CD14-positive monocyte (primary cell): Measurements from ENCODE around the gene KRTAP4-4. TPM values are rescaled to one million over a fixed set of nuclear protein-coding genes. Genes with fewer than 3 reads are reported as not detected.

Experiments
- DNase-seq, 3 donors: peaks; one replicate each; pipeline ENCODE4 v3.0.0-alpha.2; 2011 to 2022
- H2AFZ ChIP-seq: 2 replicates; pipeline ENCODE4 v1.6.0; 2012; ENCODE audit warnings: mild to moderate bottlenecking, low read depth, low read length, inconsistent platforms; ENCODE audit not compliant: insufficient read depth, poor library complexity, severe bottlenecking
- H3K27ac ChIP-seq, 2 donors: 1 replicate in 1 of 2; 2 replicates in 1 of 2; pipeline ENCODE4 v1.5.1; 2012 to 2013; ENCODE audit warnings: low read length in 2 of 2, control low read depth in 1 of 2, inconsistent platforms in 1 of 2, low read depth in 1 of 2, mild to moderate bottlenecking in 1 of 2
- H3K27me3 ChIP-seq, 2 donors: one replicate each; pipeline versions ENCODE4 v1.6.0 to v1.6.1; 2011 to 2013; ENCODE audit warnings: low read length in 2 of 2; ENCODE audit not compliant: control insufficient read depth in 2 of 2, insufficient read depth in 2 of 2
- H3K36me3 ChIP-seq, 2 donors: replicated peaks in 1 of 2; 1 replicate in 1 of 2; 2 replicates in 1 of 2; pipeline versions ENCODE4 v1.5.1 to v1.6.1; 2012 to 2013; ENCODE audit warnings: low read length in 2 of 2, control low read depth in 1 of 2, inconsistent platforms in 1 of 2, mild to moderate bottlenecking in 1 of 2; ENCODE audit not compliant: insufficient read depth in 2 of 2, control insufficient read depth in 1 of 2
- H3K4me1 ChIP-seq, 2 donors: 1 replicate in 1 of 2; 2 replicates in 1 of 2; pipeline versions ENCODE4 v1.5.1 to v1.6.1; 2012 to 2013; ENCODE audit warnings: low read length in 2 of 2, control low read depth in 1 of 2, inconsistent platforms in 1 of 2, mild to moderate bottlenecking in 1 of 2, moderate library complexity in 1 of 2; ENCODE audit not compliant: insufficient read depth in 2 of 2, control insufficient read depth in 1 of 2
- H3K4me2 ChIP-seq: replicated peaks from 2 replicates; pipeline ENCODE3; 2012; ENCODE audit warnings: low read length, moderate library complexity, mild to moderate bottlenecking; ENCODE audit not compliant: poor library complexity, severe bottlenecking; ENCODE audit errors: extremely low read depth
- H3K4me3 ChIP-seq, 3 experiments: fragments of 200-600 bp in 1 of 3; sonication (generic) in 1 of 3; replicated peaks in 1 of 3; 1 replicate in 2 of 3; 2 replicates in 1 of 3; pipeline ENCODE4 v1.5.1; 2011 to 2013; ENCODE audit warnings: low read length in 3 of 3, mild to moderate bottlenecking in 3 of 3, control low read depth in 2 of 3, low read depth in 2 of 3, inconsistent platforms in 1 of 3, moderate library complexity in 1 of 3
- H3K79me2 ChIP-seq: 2 replicates; pipeline ENCODE4 v1.6.0; 2012; ENCODE audit warnings: mild to moderate bottlenecking, control low read depth, inconsistent platforms, low read length, moderate library complexity; ENCODE audit not compliant: insufficient read depth
- H3K9ac ChIP-seq: 2 replicates; pipeline ENCODE4 v1.6.0; 2017; ENCODE audit warnings: low read length, mild to moderate bottlenecking; ENCODE audit not compliant: insufficient read depth, poor library complexity, severe bottlenecking
- H3K9me3 ChIP-seq, 2 donors: replicated peaks in 1 of 2; 1 replicate in 1 of 2; 2 replicates in 1 of 2; pipeline versions ENCODE4 v1.5.1 to v1.6.1; 2012 to 2013; ENCODE audit warnings: low read length in 2 of 2, control low read depth in 1 of 2; ENCODE audit not compliant: control insufficient read depth in 1 of 2, insufficient read depth in 1 of 2
- H4K20me1 ChIP-seq: 2 replicates; pipeline ENCODE4 v1.6.0; 2012; ENCODE audit warnings: mild to moderate bottlenecking, low read length, control low read depth, moderate library complexity; ENCODE audit not compliant: insufficient read depth
- H3K27ac Mint-ChIP-seq, 7 donors: one replicate each; pipeline ENCODE4 v1.8.0; 2020; ENCODE audit warnings: mild to moderate bottlenecking in 7 of 7, mixed read lengths in 7 of 7, moderate library complexity in 6 of 7, inconsistent platforms in 2 of 7
- H3K27me3 Mint-ChIP-seq, 3 donors: one replicate each; pipeline ENCODE4 v1.8.0; 2021 to 2022; ENCODE audit warnings: low read depth in 3 of 3, mild to moderate bottlenecking in 3 of 3, mixed read lengths in 3 of 3, moderate library complexity in 3 of 3, inconsistent platforms in 1 of 3
- H3K36me3 Mint-ChIP-seq, 2 donors: one replicate each; pipeline ENCODE4 v1.8.0; 2020; ENCODE audit warnings: mixed read lengths in 2 of 2, inconsistent platforms in 1 of 2, mild to moderate bottlenecking in 1 of 2
- H3K4me1 Mint-ChIP-seq: one replicate; pipeline ENCODE4 v1.8.0; 2020; ENCODE audit warnings: mild to moderate bottlenecking, mixed read lengths
- H3K4me3 Mint-ChIP-seq, 2 donors: one replicate each; pipeline ENCODE4 v1.8.0; 2020; ENCODE audit warnings: mild to moderate bottlenecking in 2 of 2, mixed read lengths in 2 of 2, moderate library complexity in 1 of 2
- H3K9me3 Mint-ChIP-seq, 7 donors: one replicate each; pipeline ENCODE4 v1.8.0; 2020 to 2022; ENCODE audit warnings: mixed read lengths in 7 of 7, mild to moderate bottlenecking in 6 of 7, moderate library complexity in 6 of 7, inconsistent platforms in 2 of 7
- WGBS: methylation state at CpG from one replicate; pipeline ENCODE4 v1.1.5; 2013; ENCODE audit warnings: missing lambda C conversion rate; ENCODE audit not compliant: insufficient coverage; 5-methylcytosine and 5-hydroxymethylcytosine counted together
- intact Hi-C, 2 donors: fragments of 100-400 bp; cut with micrococcal nuclease; formaldehyde crosslinking; loops; one replicate each; pipeline versions ENCODE4 v1.15.0 to v1.15.1; 2023
- polyA plus RNA-seq, 3 donors: library from polyadenylated mRNA; depleted of rRNA in 1 of 3; unstranded in 2 of 3; stranded (reverse) in 1 of 3; fragments of 300-500 nt in 2 of 3; fragments of >200 nt in 1 of 3; fragmentation: Illumina TruSeq in 2 of 3; gene quantifications; 1 replicate in 2 of 3; 2 replicates in 1 of 3; pipeline ENCODE4 v1.2.3, GENCODE V29; 2012 to 2021
- TF ChIP-seq, protein P1 (sequence below): fragments of 200-600 bp; IDR thresholded peaks from one replicate; pipeline ENCODE4 v1.8.0; 2022; ENCODE audit warnings: antibody characterized with exemption, mild to moderate bottlenecking

The KRTAP4-4 gene
- polyA plus RNA-seq, 3 donors: not detected

DNA sequence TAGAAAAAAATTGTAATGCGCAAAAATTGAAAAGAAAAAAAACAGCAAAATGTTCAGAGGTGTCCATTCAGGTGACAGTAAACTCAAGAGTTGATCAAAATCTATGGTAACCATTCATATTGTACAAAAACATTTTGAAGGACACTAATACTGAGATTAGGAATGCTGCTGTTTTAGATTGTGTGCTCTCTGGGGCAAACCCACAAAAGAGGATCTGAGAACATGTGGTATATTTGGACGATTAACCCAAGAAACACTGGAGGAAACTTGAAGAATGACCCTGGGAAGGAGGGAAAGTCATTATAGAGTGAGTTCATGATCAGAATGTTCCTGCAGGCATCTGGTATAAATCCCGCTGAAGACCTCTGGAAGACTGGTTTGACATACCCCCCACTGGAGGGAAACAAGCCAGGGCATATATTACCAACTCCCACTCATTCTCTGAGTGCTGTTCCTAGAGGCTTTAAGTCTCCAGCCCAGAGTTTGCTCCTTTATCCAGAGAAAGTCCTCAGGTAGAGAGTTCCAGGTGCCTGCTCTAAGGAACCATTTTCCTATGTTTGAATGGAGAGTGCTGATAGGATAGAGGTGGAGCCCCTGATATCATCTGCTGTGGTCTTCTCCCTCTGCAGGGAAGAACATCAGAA, 16.3 kb upstream of the KRTAP4-4 start:
- Histone ChIP-seq H3K27me3 (no peaks in the 10 kb centered on the region), H3K9me3 (no peaks in the 10 kb centered on the region), H3K36me3 (no peaks in the 10 kb centered on the region), H3K9ac (no peak overlapping the region), H3K27ac (no peak overlapping the region), H3K4me1 (peaks cover 0 to 10% of the 10 kb centered on the region in 2 donors), H3K79me2 (no peaks in the 10 kb centered on the region), H3K4me2 (no peak overlapping the region), H3K4me3 (no peak overlapping the region), H2AFZ (no peak overlapping the region), H4K20me1 (no peaks in the 10 kb centered on the region)
- DNase-seq: no peak
- Mint-ChIP-seq H3K27ac (no peak overlapping the region), H3K27me3 (peaks cover 0 to 6% (median 3%) of the 10 kb centered on the region in 3 donors), H3K9me3 (peaks cover 0 to 2% (median 0%) of the 10 kb centered on the region in 7 donors), H3K36me3 (no peaks in the 10 kb centered on the region), H3K4me3 (no peak overlapping the region), H3K4me1 (peaks cover 19% of the 10 kb centered on the region)
- TF ChIP-seq, protein P1, sequence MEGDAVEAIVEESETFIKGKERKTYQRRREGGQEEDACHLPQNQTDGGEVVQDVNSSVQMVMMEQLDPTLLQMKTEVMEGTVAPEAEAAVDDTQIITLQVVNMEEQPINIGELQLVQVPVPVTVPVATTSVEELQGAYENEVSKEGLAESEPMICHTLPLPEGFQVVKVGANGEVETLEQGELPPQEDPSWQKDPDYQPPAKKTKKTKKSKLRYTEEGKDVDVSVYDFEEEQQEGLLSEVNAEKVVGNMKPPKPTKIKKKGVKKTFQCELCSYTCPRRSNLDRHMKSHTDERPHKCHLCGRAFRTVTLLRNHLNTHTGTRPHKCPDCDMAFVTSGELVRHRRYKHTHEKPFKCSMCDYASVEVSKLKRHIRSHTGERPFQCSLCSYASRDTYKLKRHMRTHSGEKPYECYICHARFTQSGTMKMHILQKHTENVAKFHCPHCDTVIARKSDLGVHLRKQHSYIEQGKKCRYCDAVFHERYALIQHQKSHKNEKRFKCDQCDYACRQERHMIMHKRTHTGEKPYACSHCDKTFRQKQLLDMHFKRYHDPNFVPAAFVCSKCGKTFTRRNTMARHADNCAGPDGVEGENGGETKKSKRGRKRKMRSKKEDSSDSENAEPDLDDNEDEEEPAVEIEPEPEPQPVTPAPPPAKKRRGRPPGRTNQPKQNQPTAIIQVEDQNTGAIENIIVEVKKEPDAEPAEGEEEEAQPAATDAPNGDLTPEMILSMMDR: no peak
- WGBS: 100% methylated on average over 1 of the region's 3 CpGs
- intact Hi-C loops: no loop called here

DNA sequence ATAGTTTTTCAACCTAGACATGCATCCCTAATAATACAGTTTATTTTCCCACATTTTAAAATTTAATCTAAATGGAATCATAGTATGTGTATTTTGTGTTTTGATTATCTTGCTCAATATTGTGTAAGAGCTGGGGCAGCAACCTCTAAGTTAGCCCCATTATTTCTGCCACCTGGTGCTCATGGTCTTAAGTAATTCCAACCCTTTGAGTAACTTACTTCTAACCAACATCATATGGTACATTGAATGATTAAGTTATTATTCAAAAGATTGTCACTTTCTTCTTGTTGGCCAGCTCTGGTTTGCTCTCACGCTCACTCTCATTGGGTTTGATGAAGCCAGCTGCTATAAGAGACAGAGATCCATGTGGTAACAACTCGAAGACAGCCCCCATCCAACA, 11.3 kb upstream of the KRTAP4-4 start:
- H3K4me1 Mint-ChIP-seq: peaks cover 17% of the 10 kb centered on the region
- H3K27me3 ChIP-seq: no peaks in the 10 kb centered on the region
- H3K4me3 Mint-ChIP-seq: no peak overlapping the region
- H3K36me3 Mint-ChIP-seq: no peaks in the 10 kb centered on the region
- no peak overlapping the region for H3K4me3 ChIP-seq
- no peaks in the 10 kb centered on the region for H3K79me2 ChIP-seq
- H4K20me1 ChIP-seq: no peaks in the 10 kb centered on the region
- no peak overlapping the region for H3K27ac Mint-ChIP-seq
- H3K27ac ChIP-seq: no peak overlapping the region
- peaks cover 0 to 2% (median 0%) of the 10 kb centered on the region in 7 donors for H3K9me3 Mint-ChIP-seq
- no peak overlapping the region for H3K9ac ChIP-seq
- TF ChIP-seq, protein P1: no peak
- no peak overlapping the region for H3K4me2 ChIP-seq
- H3K36me3 ChIP-seq: no peaks in the 10 kb centered on the region
- peaks cover 0 to 7% (median 2%) of the 10 kb centered on the region in 3 donors for H3K27me3 Mint-ChIP-seq
- H3K4me1 ChIP-seq: peaks cover 0 to 8% of the 10 kb centered on the region in 2 donors
- intact Hi-C loops: no loop called here
- no peaks in the 10 kb centered on the region for H3K9me3 ChIP-seq
- WGBS: no CpG with 5 or more reads among the region's 2 CpGs
- H2AFZ ChIP-seq: no peak overlapping the region
- DNase-seq: no peak
